Cardiac septum (tissue), 1 donor: Measurements from ENCODE around the gene BICD2. TPM values are rescaled to one million over a fixed set of nuclear protein-coding genes. Genes with fewer than 3 reads are reported as not detected.
"Not testable (repeated sequence)": the region's sequence is repeated elsewhere in the genome, so short reads cannot be mapped to it uniquely, and the experiment has no call there.

Experiments
- DNase-seq: peaks from one replicate; pipeline ENCODE4 v3.0.0-alpha.2; 2020; ENCODE audit warnings: low spot score
- intact Hi-C: fragments of 100-400 bp; cut with DNase I; formaldehyde crosslinking; loops from one replicate; pipeline ENCODE4 v1.14.0; 2022
- long read RNA-seq: library from polyadenylated mRNA; unstranded; transcript quantifications from one replicate; pipeline ENCODE4 v2.0.0, GENCODE V29; 2021
- total RNA-seq: library from RNA; stranded (reverse); fragmentation: NEBNext Ultra II Directional; extraction: Animal tissue kit (Norgen Biotek cat#: 25700); gene quantifications from one replicate; pipeline ENCODE4 v1.2.1, GENCODE V29; 2021
- donor health status: DM: no; HTN: no; CAD: no.

BICD2 gene
- total RNA-seq = 39.5 TPM
- long read RNA-seq, full-length matches to known transcripts = 47 of 101 reads
- long read RNA-seq, partial matches to known transcripts = 52 of 101 reads
- long read RNA-seq, other reads (novel, unspliced or antisense) = 2 of 101 reads

GRCh38 chr9:92764381-92764987 lies at the start of gene BICD2:
TSS of gene BICD2 (minus strand) at chr9:92764833. CDS start at chr9:92764744, 89 bp downstream.
- intact Hi-C loops = no loop called here
- DNase-seq = no peak

- intact Hi-C loops = not testable (repeated sequence)
Measured at GRCh38 chr9:92809629-92810326, 45.1 kb upstream of the BICD2 start.

GRCh38 chr9:92808726-92809451 lies 44.3 kb upstream of the BICD2 start:
- intact Hi-C loops = no loop called here
- no peak for DNase-seq

More at GRCh38 chr9:92809629-92810326, 45.1 kb upstream of the BICD2 start:
- DNase-seq = not testable (repeated sequence)

GRCh38 chr9:92807757-92808725 lies 43.4 kb upstream of the BICD2 start:
- no peak for DNase-seq
- intact Hi-C loops = no loop called here

GRCh38 chr9:92807031-92807756 lies 42.6 kb upstream of the BICD2 start:
- intact Hi-C loops = no loop called here
- DNase-seq = no peak

GRCh38 chr9:92804727-92805126 lies 40.1 kb upstream of the BICD2 start:
- intact Hi-C loops = no loop called here
- no peak for DNase-seq

GRCh38 chr9:92798358-92798757 lies 33.7 kb upstream of the BICD2 start:
- intact Hi-C loops = loop anchor here (10.0 kb wide), 1 partner anchor 154 kb away; no protein-coding TSS in a partner anchor
- no peak for DNase-seq

- intact Hi-C loops = loop anchor here (10.0 kb wide), 1 partner anchor 152 kb away; no protein-coding TSS in a partner anchor
- not testable (repeated sequence) for DNase-seq
Measured at GRCh38 chr9:92796337-92796804, 31.7 kb upstream of the BICD2 start.

- DNase-seq = no peak
- intact Hi-C loops = loop anchor here (10.0 kb wide), 1 partner anchor 151 kb away; no protein-coding TSS in a partner anchor
Measured at GRCh38 chr9:92795598-92796336, 31.1 kb upstream of the BICD2 start.

GRCh38 chr9:92795000-92795399 lies 30.4 kb upstream of the BICD2 start:
- intact Hi-C loops = loop anchor here (5.0 to 10.0 kb wide), 2 partner anchors 78 to 150 kb away; no protein-coding TSS in a partner anchor

GRCh38 chr9:92794426-92794825 lies 29.8 kb upstream of the BICD2 start:
- no peak for DNase-seq
- intact Hi-C loops = loop anchor here (5.0 to 10.0 kb wide), 2 partner anchors 77 to 150 kb away; no protein-coding TSS in a partner anchor

More at GRCh38 chr9:92795000-92795399, 30.4 kb upstream of the BICD2 start:
- DNase-seq = no peak

GRCh38 chr9:92790542-92791527 lies 26.2 kb upstream of the BICD2 start:
- peak; percentile 85 for DNase-seq
- intact Hi-C loops = loop anchor here (5.0 to 10.0 kb wide), 2 partner anchors 74 to 146 kb away; no protein-coding TSS in a partner anchor

- DNase-seq = no peak
- intact Hi-C loops = no loop called here
Measured at GRCh38 chr9:92786298-92786697, 21.7 kb upstream of the BICD2 start.

- DNase-seq = no peak
- intact Hi-C loops = no loop called here
Measured at GRCh38 chr9:92781899-92782298, 17.3 kb upstream of the BICD2 start.

- DNase-seq = no peak
- intact Hi-C loops = no loop called here
Measured at GRCh38 chr9:92780206-92780605, 15.6 kb upstream of the BICD2 start.

- DNase-seq = no peak
- intact Hi-C loops = no loop called here
Measured at GRCh38 chr9:92775466-92775865, 10.8 kb upstream of the BICD2 start.
